Thyroid gland (tissue), 4 donors: ENCODE data around the gene NCOA3.

ENCODE experiments used
- CTCF ChIP-seq, 6 experiments: fragments of 200-600 bp in 3 of 6; fragments of 450-650 bp in 3 of 6; sonication (generic) in 3 of 6; IDR thresholded peaks; one replicate each; pipeline ENCODE4 v1.5.1; 2016 to 2019; ENCODE audit warnings: antibody characterized with exemption in 6 of 6, mild to moderate bottlenecking in 2 of 6, inconsistent platforms in 1 of 6, moderate library complexity in 1 of 6
- POLR2A ChIP-seq, 2 donors: fragments of 450-650 bp; IDR thresholded peaks; one replicate each; pipeline ENCODE4 v1.6.1; 2017; ENCODE audit warnings: antibody characterized with exemption in 2 of 2, mild to moderate bottlenecking in 2 of 2, moderate library complexity in 1 of 2

GRCh38 chr20:47691625-47692024 is 189.9 kb downstream of the NCOA3 start:
- TF ChIP-seq CTCF (IDR thresholded peaks at IDR 0.05) (no peak), POLR2A (IDR thresholded peaks at IDR 0.05) (no peak)
